Large intestine (tissue), 12 donors: ENCODE results near the gene TSHZ3. TPM values are rescaled to one million over a fixed set of nuclear protein-coding genes. Genes with fewer than 3 reads are reported as not detected.

Source experiments
- DNase-seq, 2 donors: peaks; one replicate each; pipeline versions ENCODE4 v3.0.0 to v3.0.0-alpha.2; 2013
- H3K27ac ChIP-seq: one replicate; pipeline ENCODE4 v1.5.1; 2013; ENCODE audit warnings: low read length
- H3K27me3 ChIP-seq: 2 replicates; pipeline ENCODE4 v1.6.1; 2013; ENCODE audit warnings: low read length; ENCODE audit not compliant: control insufficient read depth, insufficient read depth
- H3K36me3 ChIP-seq: 2 replicates; pipeline ENCODE4 v1.6.1; 2013; ENCODE audit warnings: low read length; ENCODE audit not compliant: control insufficient read depth, insufficient read depth
- H3K4me1 ChIP-seq: one replicate; pipeline ENCODE4 v1.6.1; 2013; ENCODE audit warnings: low read length; ENCODE audit not compliant: control insufficient read depth, insufficient read depth
- H3K4me3 ChIP-seq: one replicate; pipeline ENCODE4 v1.5.1; 2013; ENCODE audit warnings: low read length
- H3K9me3 ChIP-seq: one replicate; pipeline ENCODE4 v1.6.1; 2013; ENCODE audit warnings: mild to moderate bottlenecking, low read depth, low read length, moderate library complexity; ENCODE audit not compliant: control insufficient read depth
- WGBS: methylation state at CpG from one replicate; pipeline ENCODE4 v1.1.5; 2013; ENCODE audit warnings: low lambda C conversion rate; ENCODE audit not compliant: insufficient coverage; 5-methylcytosine and 5-hydroxymethylcytosine counted together
- long read RNA-seq, 11 donors: transcript quantifications; one replicate each; lab custom pipeline, GENCODE V29; 2026
- polyA plus RNA-seq: library from polyadenylated mRNA; unstranded; fragments of 120-200 nt; gene quantifications from one replicate; pipeline ENCODE4 v1.2.1, GENCODE V29; 2013

Gene TSHZ3, protein sequence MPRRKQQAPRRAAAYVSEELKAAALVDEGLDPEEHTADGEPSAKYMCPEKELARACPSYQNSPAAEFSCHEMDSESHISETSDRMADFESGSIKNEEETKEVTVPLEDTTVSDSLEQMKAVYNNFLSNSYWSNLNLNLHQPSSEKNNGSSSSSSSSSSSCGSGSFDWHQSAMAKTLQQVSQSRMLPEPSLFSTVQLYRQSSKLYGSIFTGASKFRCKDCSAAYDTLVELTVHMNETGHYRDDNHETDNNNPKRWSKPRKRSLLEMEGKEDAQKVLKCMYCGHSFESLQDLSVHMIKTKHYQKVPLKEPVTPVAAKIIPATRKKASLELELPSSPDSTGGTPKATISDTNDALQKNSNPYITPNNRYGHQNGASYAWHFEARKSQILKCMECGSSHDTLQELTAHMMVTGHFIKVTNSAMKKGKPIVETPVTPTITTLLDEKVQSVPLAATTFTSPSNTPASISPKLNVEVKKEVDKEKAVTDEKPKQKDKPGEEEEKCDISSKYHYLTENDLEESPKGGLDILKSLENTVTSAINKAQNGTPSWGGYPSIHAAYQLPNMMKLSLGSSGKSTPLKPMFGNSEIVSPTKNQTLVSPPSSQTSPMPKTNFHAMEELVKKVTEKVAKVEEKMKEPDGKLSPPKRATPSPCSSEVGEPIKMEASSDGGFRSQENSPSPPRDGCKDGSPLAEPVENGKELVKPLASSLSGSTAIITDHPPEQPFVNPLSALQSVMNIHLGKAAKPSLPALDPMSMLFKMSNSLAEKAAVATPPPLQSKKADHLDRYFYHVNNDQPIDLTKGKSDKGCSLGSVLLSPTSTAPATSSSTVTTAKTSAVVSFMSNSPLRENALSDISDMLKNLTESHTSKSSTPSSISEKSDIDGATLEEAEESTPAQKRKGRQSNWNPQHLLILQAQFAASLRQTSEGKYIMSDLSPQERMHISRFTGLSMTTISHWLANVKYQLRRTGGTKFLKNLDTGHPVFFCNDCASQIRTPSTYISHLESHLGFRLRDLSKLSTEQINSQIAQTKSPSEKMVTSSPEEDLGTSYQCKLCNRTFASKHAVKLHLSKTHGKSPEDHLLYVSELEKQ
- 6.2 TPM for polyA plus RNA-seq
- long read RNA-seq, donor 1: 0 reads
- long read RNA-seq, donor 2, full-length matches to known transcripts: 1 of 1 reads
- long read RNA-seq, donor 2, partial matches to known transcripts: 0 of 1 reads
- long read RNA-seq, donor 2, other reads (novel, unspliced or antisense): 0 of 1 reads
- long read RNA-seq, donor 3: 0 reads
- long read RNA-seq, donor 4: 0 reads
- long read RNA-seq, donor 5, full-length matches to known transcripts: 2 of 2 reads
- long read RNA-seq, donor 5, partial matches to known transcripts: 0 of 2 reads
- long read RNA-seq, donor 5, other reads (novel, unspliced or antisense): 0 of 2 reads
- long read RNA-seq, donor 6, full-length matches to known transcripts: 2 of 2 reads
- long read RNA-seq, donor 6, partial matches to known transcripts: 0 of 2 reads
- long read RNA-seq, donor 6, other reads (novel, unspliced or antisense): 0 of 2 reads
- long read RNA-seq, donor 7, full-length matches to known transcripts: 6 of 6 reads
- long read RNA-seq, donor 7, partial matches to known transcripts: 0 of 6 reads
- long read RNA-seq, donor 7, other reads (novel, unspliced or antisense): 0 of 6 reads
- long read RNA-seq, donor 8, full-length matches to known transcripts: 4 of 4 reads
- long read RNA-seq, donor 8, partial matches to known transcripts: 0 of 4 reads
- long read RNA-seq, donor 8, other reads (novel, unspliced or antisense): 0 of 4 reads
- long read RNA-seq, donor 9, full-length matches to known transcripts: 1 of 1 reads
- long read RNA-seq, donor 9, partial matches to known transcripts: 0 of 1 reads
- long read RNA-seq, donor 9, other reads (novel, unspliced or antisense): 0 of 1 reads
- long read RNA-seq, donor 10, full-length matches to known transcripts: 2 of 2 reads
- long read RNA-seq, donor 10, partial matches to known transcripts: 0 of 2 reads
- long read RNA-seq, donor 10, other reads (novel, unspliced or antisense): 0 of 2 reads
- long read RNA-seq, donor 11, full-length matches to known transcripts: 2 of 2 reads
- long read RNA-seq, donor 11, partial matches to known transcripts: 0 of 2 reads
- long read RNA-seq, donor 11, other reads (novel, unspliced or antisense): 0 of 2 reads

DNA sequence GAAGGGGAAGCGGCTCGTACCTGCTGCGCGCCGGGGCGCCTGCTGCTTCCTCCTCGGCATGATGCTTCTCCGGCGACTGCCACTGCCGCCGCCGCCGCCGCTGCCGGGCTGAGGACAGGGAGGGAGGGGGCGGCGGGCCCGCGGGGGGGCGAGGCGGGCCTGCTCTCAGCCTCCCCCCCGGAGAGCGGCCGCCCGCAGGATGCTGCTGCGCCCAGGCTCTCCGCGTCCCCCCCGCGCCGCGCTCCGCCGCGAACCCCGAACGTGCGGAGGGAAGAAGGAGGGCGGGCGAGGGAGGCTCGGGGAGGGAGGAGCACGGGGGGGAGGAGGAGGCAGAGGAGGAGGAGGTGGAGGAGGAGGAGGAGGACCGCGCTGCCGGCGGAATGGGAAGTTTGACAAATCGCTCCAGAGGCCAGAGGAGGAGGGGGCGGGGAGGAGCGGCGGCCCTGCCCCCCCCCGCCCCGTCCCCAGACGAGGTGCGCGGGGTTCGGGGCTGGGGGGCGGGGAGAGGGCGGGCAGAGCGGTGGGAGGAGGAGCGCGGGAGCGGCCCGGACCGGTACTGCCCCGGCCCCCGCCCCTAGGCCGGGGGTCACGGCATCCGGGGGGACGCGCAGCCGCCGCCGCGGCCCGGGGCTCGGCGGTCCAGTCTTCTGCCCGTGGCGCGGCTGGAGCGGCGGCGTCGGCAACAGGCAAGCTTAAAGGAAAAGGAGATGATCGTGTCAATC, at the start of gene TSHZ3:
TSS of gene TSHZ3 (minus strand) at position 277 of the 722 bp plus-strand sequence. CDS start at position 60, 217 bp downstream.
- no CpG with 5 or more reads among the region's 86 CpGs for WGBS
- DNase-seq: peak; percentile 58 to 64
- Histone ChIP-seq H3K4me3 (peak within 1 kb of the TSS; percentile 54), H3K9me3 (no peaks in the 10 kb centered on the region), H3K4me1 (no peaks in the 10 kb centered on the region), H3K27me3 (peaks cover 60% of the 10 kb centered on the region), H3K36me3 (no peaks in the 10 kb centered on the region), H3K27ac (peak within 1 kb of the TSS; percentile 48)

GRCh38 chr19:31397308-31397707, 48.1 kb upstream of the TSHZ3 start:
- Histone ChIP-seq H3K4me3 (no peak overlapping the region), H3K36me3 (no peaks in the 10 kb centered on the region), H3K27ac (no peak overlapping the region), H3K27me3 (no peaks in the 10 kb centered on the region), H3K4me1 (no peaks in the 10 kb centered on the region), H3K9me3 (no peaks in the 10 kb centered on the region)
- no CpG with 5 or more reads among the region's 2 CpGs for WGBS
- DNase-seq: no peak

- no peak overlapping the region for H3K4me3 ChIP-seq
- no peaks in the 10 kb centered on the region for H3K27me3 ChIP-seq
- no peaks in the 10 kb centered on the region for H3K4me1 ChIP-seq
- no peak overlapping the region for H3K27ac ChIP-seq
- H3K36me3 ChIP-seq: no peaks in the 10 kb centered on the region
- 80% methylated on average over 1 of the region's 5 CpGs for WGBS
- H3K9me3 ChIP-seq: no peaks in the 10 kb centered on the region
- DNase-seq: no peak
These were observed 43.2 kb upstream of the TSHZ3 start for GRCh38 chr19:31392464-31392863.

DNA sequence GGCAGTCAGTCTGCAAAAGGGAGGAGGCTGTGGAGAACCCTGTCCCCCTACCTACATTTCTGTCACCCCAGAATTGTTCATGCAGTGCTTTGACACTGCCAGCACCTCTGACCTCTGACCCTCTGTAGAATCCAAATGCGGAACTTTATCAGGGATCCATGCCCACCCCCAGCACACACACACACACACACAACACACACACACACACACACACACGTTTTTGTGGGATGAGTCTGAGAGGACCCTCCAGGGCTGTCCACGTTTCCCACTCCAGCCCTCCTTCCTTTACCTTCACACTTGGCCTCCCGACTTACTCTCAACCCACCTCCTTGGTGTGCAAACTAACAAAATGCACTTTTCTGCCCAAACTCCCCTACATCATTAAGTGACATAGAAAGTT, 42.3 kb upstream of the TSHZ3 start:
- WGBS: no CpG with 5 or more reads among the region's 4 CpGs
- Histone ChIP-seq H3K9me3 (no peaks in the 10 kb centered on the region), H3K4me1 (no peaks in the 10 kb centered on the region), H3K36me3 (no peaks in the 10 kb centered on the region), H3K27me3 (no peaks in the 10 kb centered on the region), H3K27ac (no peak overlapping the region), H3K4me3 (no peak overlapping the region)
- no peak for DNase-seq

GRCh38 chr19:31390711-31391110, 41.5 kb upstream of the TSHZ3 start:
- H3K27me3 ChIP-seq: no peaks in the 10 kb centered on the region
- no peaks in the 10 kb centered on the region for H3K9me3 ChIP-seq
- H3K36me3 ChIP-seq: no peaks in the 10 kb centered on the region
- no peak overlapping the region for H3K4me3 ChIP-seq
- H3K27ac ChIP-seq: no peak overlapping the region
- no peaks in the 10 kb centered on the region for H3K4me1 ChIP-seq
- DNase-seq: no peak
- 83% methylated on average over 1 of the region's 6 CpGs for WGBS

DNA sequence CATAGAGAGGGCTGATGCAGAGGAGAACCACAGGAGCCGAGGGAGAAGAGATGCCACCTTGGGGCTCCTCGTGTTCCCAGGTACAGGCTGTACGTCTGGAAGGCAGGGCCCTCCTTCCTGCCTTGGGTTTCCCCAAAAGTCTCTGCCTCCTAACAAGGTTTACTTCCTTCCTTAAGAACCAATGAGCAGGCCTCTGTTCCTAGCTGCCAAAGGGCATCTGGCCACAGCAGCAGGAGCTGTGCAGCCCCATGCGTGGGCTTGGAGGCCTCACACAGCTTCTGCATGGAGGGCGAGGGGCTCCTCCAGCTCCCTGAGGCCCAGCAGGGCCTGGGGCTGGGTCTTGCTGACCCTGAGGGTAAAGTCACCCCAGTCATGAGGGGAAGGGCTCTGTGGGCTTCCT, 40.6 kb upstream of the TSHZ3 start:
- Histone ChIP-seq H3K4me3 (no peak overlapping the region), H3K27me3 (no peaks in the 10 kb centered on the region), H3K36me3 (no peaks in the 10 kb centered on the region), H3K4me1 (no peaks in the 10 kb centered on the region), H3K9me3 (no peaks in the 10 kb centered on the region), H3K27ac (no peak overlapping the region)
- DNase-seq: no peak
- WGBS: no CpG with 5 or more reads among the region's 5 CpGs

GRCh38 chr19:31387717-31388301, 38.6 kb upstream of the TSHZ3 start:
- H3K27me3 ChIP-seq: no peaks in the 10 kb centered on the region
- H3K4me3 ChIP-seq: no peak overlapping the region
- no peaks in the 10 kb centered on the region for H3K36me3 ChIP-seq
- H3K27ac ChIP-seq: no peak overlapping the region
- WGBS: 72% methylated on average over 2 of the region's 16 CpGs
- no peaks in the 10 kb centered on the region for H3K9me3 ChIP-seq
- DNase-seq: no peak
- H3K4me1 ChIP-seq: no peaks in the 10 kb centered on the region

DNA sequence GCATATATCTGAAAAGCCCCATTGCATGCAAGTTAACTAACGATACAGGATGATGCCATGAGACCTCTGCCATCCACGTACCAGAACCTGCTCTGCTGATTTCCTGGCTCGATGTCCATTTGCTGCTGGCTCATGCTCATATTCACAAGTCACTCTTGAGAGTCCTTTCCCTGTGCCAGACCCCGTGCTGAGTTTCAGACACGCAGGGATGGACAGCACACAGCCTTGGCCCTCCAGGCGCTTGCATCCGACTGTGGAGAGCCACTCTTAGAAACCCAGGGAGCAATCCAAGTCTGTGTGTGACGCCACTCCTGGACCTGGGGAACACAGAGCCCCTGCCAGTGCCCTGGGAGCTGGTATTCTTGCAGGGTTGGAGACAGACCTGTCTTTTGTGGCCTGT, 37.6 kb upstream of the TSHZ3 start:
- no peaks in the 10 kb centered on the region for H3K36me3 ChIP-seq
- H3K9me3 ChIP-seq: no peaks in the 10 kb centered on the region
- no peak overlapping the region for H3K4me3 ChIP-seq
- H3K27ac ChIP-seq: no peak overlapping the region
- no peak for DNase-seq
- WGBS: no CpG with 5 or more reads among the region's 8 CpGs
- no peaks in the 10 kb centered on the region for H3K4me1 ChIP-seq
- H3K27me3 ChIP-seq: no peaks in the 10 kb centered on the region
